T-helper 17 cell (primary cell): ENCODE results near the gene NAA25. TPM values are rescaled to one million over a fixed set of nuclear protein-coding genes. Genes with fewer than 3 reads are reported as not detected.
"Not testable (repeated sequence)": the region's sequence is repeated elsewhere in the genome, so short reads cannot be mapped to it uniquely, and the experiment has no call there.

Experiments used
- ATAC-seq: fragments of 150-1000 bp; cut with Tn5 transposase; 2 replicates; pipeline ENCODE4 v1.10.0; 2021; ENCODE audit warnings: mild to moderate bottlenecking, moderate library complexity
- DNase-seq, 3 donors: peaks; one replicate each; pipeline versions ENCODE4 v3.0.0 to v3.0.0-alpha.2; 2020 to 2021
- H3K9me3 ChIP-seq: one replicate; pipeline ENCODE4 v1.7.0; 2013; ENCODE audit warnings: low read length, mild to moderate bottlenecking; ENCODE audit not compliant: control insufficient read depth, poor library complexity, severe bottlenecking
- H3K27ac Mint-ChIP-seq: one replicate; pipeline ENCODE4 v1.8.0; 2022; ENCODE audit warnings: mild to moderate bottlenecking, moderate library complexity, mixed read lengths
- H3K27me3 Mint-ChIP-seq: one replicate; pipeline ENCODE4 v1.8.0; 2022; ENCODE audit warnings: mixed read lengths
- H3K36me3 Mint-ChIP-seq: one replicate; pipeline ENCODE4 v1.8.0; 2022; ENCODE audit warnings: low read depth, mixed read lengths
- H3K4me1 Mint-ChIP-seq: one replicate; pipeline ENCODE4 v1.8.0; 2022; ENCODE audit warnings: mild to moderate bottlenecking, mixed read lengths
- H3K4me3 Mint-ChIP-seq: one replicate; pipeline ENCODE4 v1.8.0; 2022; ENCODE audit warnings: mild to moderate bottlenecking, moderate library complexity, mixed read lengths
- total RNA-seq, 4 donors: library from RNA in 2 of 4; stranded (reverse) in 2 of 4; gene quantifications; one replicate each; pipeline ENCODE4 v1.2.3 and lab custom pipeline; 2022 to 2026

Gene NAA25
- total RNA-seq, 2 donors from 2014 or later = 29.9 to 34.7 TPM

GRCh38 chr12:112022241-112023016, 86.2 kb downstream of the NAA25 start:
- no peaks in the 10 kb centered on the region for H3K27me3 Mint-ChIP-seq
- H3K9me3 ChIP-seq = no peaks in the 10 kb centered on the region
- ATAC-seq (no peak), DNase-seq (no peak)
- H3K27ac Mint-ChIP-seq = peak overlapping the region; percentile 85
- H3K36me3 Mint-ChIP-seq = peaks cover 4% of the 10 kb centered on the region
- H3K4me1 Mint-ChIP-seq = peaks cover 38% of the 10 kb centered on the region
- H3K4me3 Mint-ChIP-seq = no peak overlapping the region

DNA sequence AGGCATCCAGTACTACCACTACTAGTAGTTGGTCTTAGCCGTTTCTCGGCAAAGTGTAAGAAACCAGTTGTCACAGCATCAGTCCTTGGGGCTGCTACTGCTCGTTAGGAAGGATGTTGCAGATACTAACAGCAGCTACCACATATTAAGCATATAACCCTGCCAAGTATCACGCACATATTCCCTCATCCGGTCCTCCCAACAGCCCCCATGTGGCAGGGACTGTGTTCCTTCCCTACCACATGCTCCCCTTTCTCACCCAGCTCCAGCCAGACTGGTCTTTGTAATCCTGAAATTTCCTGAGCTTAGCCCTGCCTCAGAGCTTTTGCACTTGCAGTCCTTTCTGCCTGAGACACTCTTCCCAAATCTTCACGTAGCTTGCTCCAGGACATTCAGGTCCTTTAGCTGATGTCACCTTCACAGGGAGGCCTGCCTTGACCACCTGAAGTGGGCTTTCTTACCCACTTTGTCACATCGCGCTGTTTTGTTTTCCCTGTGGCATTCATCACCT, 87.6 kb downstream of the NAA25 start:
- ATAC-seq (no peak), DNase-seq (no peak)
- Mint-ChIP-seq H3K27me3 (no peaks in the 10 kb centered on the region), H3K36me3 (peaks cover 7% of the 10 kb centered on the region), H3K27ac (peak overlapping the region; percentile 85), H3K4me1 (peaks cover 44% of the 10 kb centered on the region), H3K4me3 (peak overlapping the region; percentile 7)
- no peaks in the 10 kb centered on the region for H3K9me3 ChIP-seq

- Mint-ChIP-seq H3K4me3 (no peak overlapping the region), H3K36me3 (peaks cover 12% of the 10 kb centered on the region), H3K27ac (peak overlapping the region; percentile 66), H3K27me3 (no peaks in the 10 kb centered on the region), H3K4me1 (peaks cover 54% of the 10 kb centered on the region)
- no peaks in the 10 kb centered on the region for H3K9me3 ChIP-seq
- DNase-seq = no peak
- no peak for ATAC-seq
Measured at GRCh38 chr12:112018571-112019237, 89.9 kb downstream of the NAA25 start.

DNA sequence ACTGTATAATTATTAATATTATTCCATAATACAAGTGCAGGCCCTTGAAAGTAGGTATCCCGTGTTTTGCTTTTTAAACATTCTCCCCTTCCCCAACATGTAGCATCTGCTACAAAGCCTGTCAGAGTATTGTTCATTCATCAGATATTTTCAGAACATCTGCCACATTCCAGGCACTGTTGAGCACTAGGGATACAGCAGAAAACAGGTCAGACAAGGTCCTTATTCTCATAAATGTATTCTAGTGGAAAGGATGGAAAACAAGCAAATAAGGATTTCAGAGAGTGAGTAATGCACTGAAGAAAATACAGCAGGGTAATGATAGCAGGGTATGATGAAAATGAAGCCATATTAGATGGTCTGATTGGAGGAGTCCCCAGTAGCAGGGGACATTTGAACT, 91.5 kb downstream of the NAA25 start:
- peak overlapping the region; percentile 66 for H3K27ac Mint-ChIP-seq
- peaks cover 56% of the 10 kb centered on the region for H3K4me1 Mint-ChIP-seq
- H3K27me3 Mint-ChIP-seq = no peaks in the 10 kb centered on the region
- H3K4me3 Mint-ChIP-seq = no peak overlapping the region
- no peak for ATAC-seq
- no peaks in the 10 kb centered on the region for H3K9me3 ChIP-seq
- H3K36me3 Mint-ChIP-seq = peaks cover 9% of the 10 kb centered on the region
- no peak for DNase-seq

DNA sequence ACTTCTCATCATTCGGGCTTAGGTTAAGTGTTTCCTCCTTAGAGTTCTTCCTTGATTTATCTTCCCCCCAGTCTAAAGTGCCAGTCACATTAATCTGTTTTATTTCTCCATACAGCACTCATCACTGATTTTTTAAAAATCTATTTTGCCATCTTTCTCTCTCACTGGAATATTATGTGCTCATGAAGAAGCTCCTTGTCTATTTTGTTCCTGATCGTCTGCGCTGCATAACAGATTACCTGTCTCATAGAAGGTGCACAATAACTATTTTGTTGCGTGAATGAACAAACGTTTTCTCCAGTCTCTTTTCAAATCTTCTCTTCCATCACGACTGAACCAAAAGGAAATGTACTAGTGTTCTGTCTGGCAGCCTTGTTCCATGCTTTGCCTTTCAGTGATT, 92.6 kb downstream of the NAA25 start:
- no peaks in the 10 kb centered on the region for H3K9me3 ChIP-seq
- H3K36me3 Mint-ChIP-seq = peaks cover 8% of the 10 kb centered on the region
- ATAC-seq = no peak
- H3K27me3 Mint-ChIP-seq = no peaks in the 10 kb centered on the region
- H3K27ac Mint-ChIP-seq = peak overlapping the region; percentile 96
- peak overlapping the region; percentile 65 for H3K4me3 Mint-ChIP-seq
- no peak for DNase-seq
- H3K4me1 Mint-ChIP-seq = peaks cover 62% of the 10 kb centered on the region

DNA sequence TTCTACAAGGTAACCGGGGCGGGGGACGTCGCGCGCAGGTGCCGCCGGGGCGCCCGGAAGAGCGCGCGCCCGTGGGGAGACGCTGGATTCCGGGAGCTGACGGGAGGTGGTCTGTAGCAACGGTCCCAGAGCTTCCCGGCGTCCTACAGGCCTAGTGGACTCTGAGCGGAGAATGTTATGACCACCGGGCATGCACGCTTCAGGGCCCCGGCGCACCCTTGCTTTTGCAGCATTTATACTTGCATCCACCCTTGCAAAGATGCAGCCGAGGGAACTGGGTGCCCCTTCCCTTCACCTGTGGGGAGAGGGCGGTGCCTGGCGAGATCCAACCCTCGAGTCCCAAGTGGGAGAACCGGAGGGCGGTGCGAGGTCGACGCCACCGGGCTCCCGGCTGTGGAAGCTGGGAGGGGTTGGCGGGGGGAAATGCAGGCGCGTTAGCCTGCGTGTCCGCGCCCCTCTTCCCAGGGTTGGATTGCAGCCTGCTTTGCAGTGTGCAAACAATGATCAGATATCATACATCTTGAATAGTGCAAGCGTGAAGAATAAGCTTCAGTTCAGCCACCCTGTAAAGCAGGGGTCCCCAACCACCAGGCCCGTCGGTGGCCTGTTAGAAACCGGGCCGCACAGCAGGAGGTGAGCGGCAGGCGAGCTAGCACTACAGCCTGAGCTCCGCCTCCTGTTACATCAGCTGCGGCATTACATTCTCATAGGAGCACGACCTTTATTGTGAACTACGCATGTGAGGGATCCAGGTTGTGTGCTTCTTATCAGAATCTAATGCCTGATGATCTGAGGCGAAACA, 94.8 kb downstream of the NAA25 start:
- Mint-ChIP-seq H3K4me1 (peaks cover 53% of the 10 kb centered on the region), H3K4me3 (peak overlapping the region; percentile 90), H3K27me3 (no peaks in the 10 kb centered on the region), H3K36me3 (peaks cover 11% of the 10 kb centered on the region), H3K27ac (peak overlapping the region; percentile 96)
- DNase-seq (peak; percentile 46 to 59 (median 51)), ATAC-seq (peak; percentile 58)
- no peaks in the 10 kb centered on the region for H3K9me3 ChIP-seq

DNA sequence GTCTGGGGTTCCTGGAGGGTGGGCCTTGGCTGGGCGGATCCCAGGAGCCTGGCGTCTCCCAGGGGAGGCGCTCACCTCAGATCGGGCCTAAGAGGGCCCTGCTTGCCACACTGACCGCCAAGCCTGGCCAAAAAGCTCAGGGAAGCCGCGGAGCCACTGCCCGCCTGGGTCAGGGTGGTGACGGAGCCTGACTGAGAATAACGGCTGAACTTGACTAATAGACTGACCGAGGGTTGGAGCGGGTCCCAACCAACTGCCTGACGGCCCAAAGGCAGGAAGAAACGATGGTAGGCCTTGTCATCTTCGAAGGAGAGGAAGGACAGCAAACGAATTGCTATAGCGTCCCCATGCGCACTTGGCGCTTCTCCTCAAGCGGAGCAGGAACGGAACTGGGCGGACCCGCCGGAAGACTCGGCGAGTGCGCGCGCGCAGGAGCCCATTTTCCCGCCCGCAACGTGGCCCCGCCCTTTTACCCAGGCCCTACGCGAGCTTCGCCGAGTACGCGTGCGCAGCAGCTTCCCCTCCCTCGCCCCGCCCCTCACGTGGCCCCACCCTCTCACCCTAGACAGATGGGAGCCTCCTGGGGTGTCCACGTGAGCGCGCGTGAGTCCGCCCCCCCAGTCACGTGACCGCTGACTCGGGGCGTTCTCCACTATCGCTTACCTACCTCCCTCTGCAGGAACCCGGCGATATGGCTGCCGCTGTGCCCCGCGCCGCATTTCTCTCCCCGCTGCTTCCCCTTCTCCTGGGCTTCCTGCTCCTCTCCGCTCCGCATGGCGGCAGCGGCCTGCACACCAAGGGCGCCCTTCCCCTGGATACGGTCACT, 95.6 kb downstream of the NAA25 start, which contains the start of the genes ERP29 and TMEM116:
Gene ERP29, plus strand, starts transcription at position 652 of the 826 bp plus-strand sequence. Its CDS starts 40 bp downstream, at position 692.
Gene TMEM116, minus strand, starts transcription at position 391 of the 826 bp plus-strand sequence. CDS start 7,895 bp downstream, outside the sequence.
- H3K27me3 Mint-ChIP-seq = no peaks in the 10 kb centered on the region
- peak within 1 kb of the TSS; percentile 90 for H3K4me3 Mint-ChIP-seq
- ATAC-seq (peak; percentile 87), DNase-seq (peak; percentile 98 to 100 (median 100))
- peak within 1 kb of the TSS; percentile 98 for H3K27ac Mint-ChIP-seq
- peaks cover 46% of the 10 kb centered on the region for H3K4me1 Mint-ChIP-seq
- H3K9me3 ChIP-seq = no peaks in the 10 kb centered on the region
- H3K36me3 Mint-ChIP-seq = peaks cover 11% of the 10 kb centered on the region

DNA sequence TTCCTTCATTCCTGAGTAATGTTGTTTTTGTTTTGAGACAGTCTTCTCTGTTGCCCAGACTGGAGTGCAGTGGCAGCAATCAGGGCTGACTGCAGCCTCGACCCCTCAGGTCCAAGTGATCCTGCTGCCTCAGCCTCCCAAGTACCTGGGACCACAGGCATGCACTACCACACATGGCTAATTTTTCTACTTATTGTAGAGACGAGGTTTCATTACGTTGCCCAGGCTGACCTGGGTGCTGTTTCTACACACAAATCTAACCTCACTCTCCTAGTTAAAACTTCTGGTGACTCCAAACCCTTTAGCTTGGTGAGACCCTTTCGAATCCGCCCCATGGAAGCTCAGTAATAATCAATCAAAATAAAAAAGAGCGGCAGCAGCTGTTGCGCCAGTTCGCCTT, 96.9 kb downstream of the NAA25 start:
- Mint-ChIP-seq H3K27ac (peak overlapping the region; percentile 98), H3K4me3 (peak overlapping the region; percentile 90), H3K4me1 (peaks cover 46% of the 10 kb centered on the region), H3K36me3 (peaks cover 11% of the 10 kb centered on the region), H3K27me3 (no peaks in the 10 kb centered on the region)
- DNase-seq (no peak), ATAC-seq (no peak)
- H3K9me3 ChIP-seq = no peaks in the 10 kb centered on the region

GRCh38 chr12:112010415-112011344, 97.9 kb downstream of the NAA25 start:
- ATAC-seq (no peak), DNase-seq (no peak)
- Mint-ChIP-seq H3K36me3 (peaks cover 4% of the 10 kb centered on the region), H3K4me3 (peak overlapping the region; percentile 90), H3K4me1 (peaks cover 49% of the 10 kb centered on the region), H3K27ac (peak overlapping the region; percentile 98), H3K27me3 (no peaks in the 10 kb centered on the region)
- H3K9me3 ChIP-seq = no peaks in the 10 kb centered on the region

- Mint-ChIP-seq H3K4me1 (peaks cover 46% of the 10 kb centered on the region), H3K4me3 (peak overlapping the region; percentile 19)
- not testable (repeated sequence) for ATAC-seq, H3K9me3 ChIP-seq, DNase-seq, H3K27me3 Mint-ChIP-seq, H3K27ac Mint-ChIP-seq, H3K36me3 Mint-ChIP-seq
Measured at GRCh38 chr12:112009596-112009995, 99.0 kb downstream of the NAA25 start.

DNA sequence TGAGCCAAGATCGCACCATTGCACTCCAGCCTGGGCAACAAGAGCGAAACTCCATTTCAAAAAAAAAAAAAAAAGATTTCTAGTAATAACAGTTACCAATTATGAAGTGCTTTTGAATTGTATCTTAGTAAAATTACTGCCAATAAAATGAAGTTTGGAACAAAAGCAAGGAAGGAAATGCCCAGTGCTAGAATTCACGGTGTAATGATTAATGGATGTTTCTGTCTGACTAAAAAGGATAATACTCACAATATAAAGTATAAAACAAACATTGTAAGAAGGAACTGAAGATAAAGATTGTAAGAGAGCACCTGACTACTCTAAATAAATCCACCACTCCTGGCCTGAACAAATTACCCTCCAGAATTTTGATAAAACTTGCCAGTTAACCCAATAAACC, 99.7 kb downstream of the NAA25 start:
- peak overlapping the region; percentile 6 for H3K27ac Mint-ChIP-seq
- no peak overlapping the region for H3K4me3 Mint-ChIP-seq

More for the DNA sequence above, 99.7 kb downstream of the NAA25 start:
- no peak for ATAC-seq
- Mint-ChIP-seq H3K36me3 (peaks cover 3% of the 10 kb centered on the region), H3K4me1 (peaks cover 42% of the 10 kb centered on the region), H3K27me3 (no peaks in the 10 kb centered on the region)
- no peak for DNase-seq
- no peaks in the 10 kb centered on the region for H3K9me3 ChIP-seq
